GM18951 (cell line): ENCODE results near the gene SAMMSON.

Experiments
- POLR2A ChIP-seq: IDR thresholded peaks from 4 replicates; pipeline ENCODE4 v1.6.1; 2011; ENCODE audit warnings: mild to moderate bottlenecking; ENCODE audit not compliant: insufficient read length, insufficient read depth; ENCODE audit errors: extremely low read depth
- in situ Hi-C: fragments of 300-500 bp; cut with MboI; formaldehyde crosslinking; loops from one replicate; pipeline ENCODE4 v1.12.0; 2022; ENCODE audit warnings: low sequenced_read_pairs, mixed read lengths, inconsistent platforms; ENCODE audit not compliant: unreplicated experiment

Gene SAMMSON

DNA sequence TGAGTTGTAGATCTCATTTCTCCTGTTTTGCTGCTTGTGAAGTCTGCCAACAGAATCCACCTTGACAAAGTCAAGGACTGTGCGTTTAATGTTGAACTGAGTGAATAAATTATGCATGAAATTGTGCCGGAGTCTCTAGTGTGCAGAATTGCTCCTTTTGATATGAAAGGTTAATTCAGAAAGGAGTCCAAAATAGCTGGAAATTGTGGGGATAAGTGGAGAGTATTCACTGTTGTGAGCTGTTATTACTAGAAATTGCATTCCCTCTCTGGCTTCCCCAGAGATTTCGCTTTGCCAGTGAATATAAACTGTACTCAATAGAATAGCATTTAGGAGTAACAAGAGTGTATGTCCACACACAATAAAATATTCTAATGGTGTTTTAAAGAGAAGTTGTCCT is 43.1 kb downstream of the SAMMSON start:
- in situ Hi-C loops = no loop called here
- no peak for TF ChIP-seq POLR2A

DNA sequence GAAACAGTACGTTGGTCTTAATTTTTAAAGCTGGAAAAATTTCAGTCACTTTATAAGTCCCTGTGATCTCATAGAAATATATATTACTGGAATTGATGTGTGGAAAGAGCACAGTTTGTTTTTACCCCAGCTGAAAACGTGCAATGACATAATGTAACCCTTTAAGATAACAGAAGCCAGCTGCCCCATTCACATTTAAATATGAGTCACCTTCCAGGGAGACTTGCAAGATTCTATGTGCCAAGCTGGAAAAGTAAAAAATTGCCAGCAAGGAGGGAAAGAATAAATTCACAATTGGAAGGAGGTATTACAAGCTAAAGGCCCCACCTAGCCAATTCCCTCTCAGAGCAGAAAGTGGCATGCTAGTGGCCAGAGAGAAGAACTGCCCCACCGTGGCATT is 50.2 kb downstream of the SAMMSON start:
- TF ChIP-seq POLR2A = no peak
- in situ Hi-C loops = no loop called here

DNA sequence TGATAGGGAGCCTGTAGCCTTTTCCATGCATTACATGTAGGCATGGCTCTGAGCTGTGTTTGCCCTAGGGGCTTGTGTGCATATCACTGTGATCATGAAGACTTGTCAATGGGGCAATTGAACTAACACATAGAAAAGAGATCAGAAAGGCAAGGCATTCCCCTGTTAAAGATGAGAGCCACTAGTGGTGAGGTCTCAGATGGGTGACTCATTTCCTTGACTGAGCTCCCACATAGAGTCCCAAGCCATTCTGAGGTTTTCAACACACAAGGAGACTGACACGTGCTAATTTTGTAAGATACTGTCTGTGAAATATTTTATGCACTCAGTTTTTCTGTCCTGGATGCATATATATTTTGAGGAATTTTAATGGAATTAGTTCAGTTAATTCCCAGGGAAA is 53.8 kb downstream of the SAMMSON start:
- in situ Hi-C loops = no loop called here

DNA sequence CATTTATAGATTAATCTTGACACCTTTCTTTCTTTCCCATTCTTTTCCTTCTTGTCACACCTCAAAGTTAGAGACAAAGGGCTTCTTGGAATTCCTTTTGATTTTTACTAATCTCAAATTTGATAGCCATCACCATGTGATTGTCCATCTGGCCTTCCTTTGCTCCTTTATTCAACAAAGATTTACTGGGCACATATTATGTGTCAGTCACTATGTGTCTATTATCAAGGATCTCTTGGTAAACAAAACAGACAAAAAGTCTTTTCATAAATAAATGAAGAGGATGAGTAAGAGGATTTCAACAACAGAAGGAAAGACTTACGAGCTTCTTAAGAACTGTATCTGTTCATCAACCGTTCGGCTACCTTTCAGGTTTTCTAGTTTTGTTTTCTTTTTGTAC is 56.5 kb downstream of the SAMMSON start:
- TF ChIP-seq POLR2A = no peak

More for the DNA sequence above, 53.8 kb downstream of the SAMMSON start:
- TF ChIP-seq POLR2A = no peak

DNA sequence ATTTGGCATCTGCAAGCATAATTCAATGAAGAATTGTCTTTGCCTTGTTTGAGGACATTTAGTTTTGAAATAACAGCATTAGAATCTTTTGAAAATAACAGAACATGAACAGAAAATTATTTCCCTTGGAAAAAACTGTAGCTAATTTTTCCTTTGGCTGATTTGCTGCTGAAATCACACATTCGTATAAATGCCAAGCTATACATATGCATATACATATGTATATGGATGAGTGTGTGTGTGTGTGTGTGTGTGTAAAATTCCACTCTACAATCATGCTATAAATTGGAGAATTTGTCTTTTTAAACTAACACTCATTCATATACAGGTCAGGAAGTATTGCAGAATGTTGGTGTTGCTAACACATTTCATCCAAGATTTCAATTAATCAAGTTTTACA is 57.9 kb downstream of the SAMMSON start:
- in situ Hi-C loops = no loop called here

More for the DNA sequence above, 56.5 kb downstream of the SAMMSON start:
- in situ Hi-C loops = no loop called here

DNA sequence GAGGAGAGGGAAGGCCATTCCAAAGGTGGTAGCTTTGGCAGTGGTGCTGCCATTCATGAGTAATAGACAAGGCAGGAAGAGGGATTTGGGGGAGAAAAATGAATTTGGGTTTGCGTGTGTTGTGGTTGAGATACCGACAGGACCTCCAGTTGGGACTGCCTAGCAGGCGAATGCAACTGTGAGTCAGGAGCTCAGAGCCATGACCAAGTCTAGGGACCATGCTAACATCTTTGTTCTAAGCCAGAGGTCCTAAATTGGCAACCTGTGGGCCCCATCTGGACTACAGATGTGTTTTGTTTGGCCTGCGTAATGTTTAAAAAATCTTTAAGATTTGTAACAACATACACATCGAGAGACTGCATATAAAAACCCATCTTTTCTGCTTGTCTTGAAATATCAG is 61.6 kb downstream of the SAMMSON start:
- no peak for TF ChIP-seq POLR2A
- in situ Hi-C loops = no loop called here

More for the DNA sequence above, 57.9 kb downstream of the SAMMSON start:
- no peak for TF ChIP-seq POLR2A

DNA sequence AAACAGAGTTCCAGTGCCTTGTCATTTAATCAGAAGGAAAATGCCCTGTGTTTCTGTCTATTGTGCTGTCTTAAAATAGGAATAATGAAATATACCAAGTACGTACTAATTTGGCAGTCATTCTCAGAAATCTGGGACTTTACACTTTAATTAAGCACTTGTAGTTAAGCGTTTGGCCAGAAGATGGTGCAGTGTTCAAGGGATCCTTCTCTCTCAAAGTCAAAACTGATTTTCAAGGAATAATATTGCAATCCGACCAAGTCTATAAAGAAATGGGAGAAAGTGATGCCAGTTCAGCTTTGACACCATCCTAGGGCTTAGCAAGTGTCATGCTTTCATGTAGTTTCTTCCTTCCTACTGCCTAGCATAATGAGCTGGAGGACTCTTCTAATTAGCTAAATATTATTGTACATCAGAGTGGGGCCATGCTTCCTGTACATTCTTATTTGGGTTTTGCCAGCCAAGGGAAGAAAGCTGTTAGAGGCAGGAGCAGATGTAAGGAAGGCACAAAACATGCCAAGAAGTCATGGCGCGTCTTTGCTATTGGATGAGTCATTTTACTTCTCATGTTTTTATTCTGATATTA is 64.8 kb downstream of the SAMMSON start:
- TF ChIP-seq POLR2A = no peak
- in situ Hi-C loops = no loop called here

DNA sequence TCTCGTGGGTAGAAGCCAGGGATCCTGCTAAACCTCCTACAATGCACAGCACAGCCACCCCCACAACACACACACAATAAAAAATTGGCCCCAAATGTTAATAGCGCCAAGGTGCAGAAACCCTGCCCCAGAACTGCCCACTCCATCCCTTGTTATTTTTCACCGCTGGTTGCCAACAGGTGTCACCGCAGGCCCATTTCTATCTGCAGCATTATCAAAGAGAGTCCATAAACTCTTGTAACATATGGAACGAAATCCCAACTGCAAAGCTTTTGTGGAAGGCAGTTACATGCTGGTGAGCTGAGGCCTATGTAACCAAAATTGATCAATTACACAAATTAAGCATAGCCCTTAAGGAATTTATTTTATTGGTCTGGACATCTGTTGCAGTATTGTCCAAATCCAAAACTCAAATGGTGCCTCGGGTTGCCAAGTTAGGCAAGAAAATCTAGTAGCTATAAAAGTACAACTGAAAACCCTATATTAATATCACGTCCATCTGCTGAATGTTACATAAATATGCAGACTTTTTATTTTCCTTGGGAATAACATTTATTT is 66.2 kb downstream of the SAMMSON start:
- no peak for TF ChIP-seq POLR2A
- in situ Hi-C loops = no loop called here

DNA sequence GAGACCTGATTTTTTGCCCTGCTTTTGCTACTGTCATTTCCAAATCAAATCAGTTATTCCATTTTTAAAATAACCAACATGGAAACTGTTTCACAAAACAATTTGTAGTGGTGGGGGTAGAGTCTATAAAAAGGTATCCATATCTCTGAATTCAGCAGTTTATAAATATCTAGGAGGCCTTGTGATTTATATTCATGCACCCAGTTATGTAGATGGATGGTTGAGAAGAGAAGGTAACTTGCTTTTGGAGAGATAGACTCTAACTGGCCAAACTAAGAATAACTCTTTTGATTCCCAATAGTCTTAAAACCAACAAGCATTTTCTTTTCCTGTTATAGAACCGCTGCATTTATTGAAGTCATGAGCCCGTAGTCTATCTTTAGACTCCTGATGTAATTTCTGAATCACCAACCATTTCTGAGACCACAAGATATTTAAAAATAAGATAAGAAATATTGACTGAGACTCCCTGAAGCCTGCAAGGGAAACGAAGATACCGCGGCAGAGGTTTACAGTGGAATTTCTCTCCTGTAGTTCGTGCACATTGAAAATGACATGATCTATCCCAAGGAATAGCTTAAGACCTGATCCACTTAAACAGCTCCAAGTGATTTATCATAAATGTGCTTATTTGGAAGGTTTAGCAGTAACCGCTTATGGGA is 68.5 kb downstream of the SAMMSON start:
- no peak for TF ChIP-seq POLR2A
- in situ Hi-C loops = no loop called here

DNA sequence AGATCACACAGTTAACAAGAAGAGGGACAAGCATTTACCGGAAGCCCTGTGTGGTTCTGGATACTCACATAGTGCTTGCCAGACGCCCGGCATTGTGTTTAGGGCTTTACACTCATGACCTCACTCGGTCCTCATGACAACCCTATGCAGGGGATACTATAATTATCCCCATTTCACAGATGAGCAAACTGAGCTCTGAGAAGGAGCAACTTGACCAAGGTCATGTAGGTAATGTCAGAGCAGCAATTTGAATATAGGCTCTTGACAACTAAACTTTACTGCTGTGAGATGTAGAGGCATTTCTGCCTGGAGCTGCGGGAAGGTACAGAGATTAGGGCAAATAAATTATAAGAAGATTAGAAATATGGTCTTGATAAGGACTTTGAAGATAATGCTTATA is 70.0 kb downstream of the SAMMSON start:
- TF ChIP-seq POLR2A = no peak
- in situ Hi-C loops = no loop called here

DNA sequence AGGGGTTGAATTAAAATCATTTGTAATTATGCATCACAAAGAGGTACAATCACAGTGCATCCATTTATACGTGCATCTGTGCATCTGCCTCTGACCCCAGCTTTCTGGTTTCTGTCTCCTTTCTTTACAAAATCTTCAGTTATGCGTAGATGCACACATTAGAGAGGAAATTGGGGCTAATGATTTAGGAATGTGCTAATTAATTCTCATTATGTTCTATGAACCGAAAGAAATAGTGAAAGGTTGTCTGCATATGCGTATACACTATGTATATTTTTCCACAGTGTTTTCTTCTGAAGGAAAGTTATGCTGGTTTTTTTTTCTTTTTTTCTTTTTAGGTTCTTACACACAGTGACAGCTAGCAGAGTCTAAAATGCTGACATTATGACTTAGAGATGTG is 71.6 kb downstream of the SAMMSON start:
- TF ChIP-seq POLR2A = no peak
- in situ Hi-C loops = no loop called here

DNA sequence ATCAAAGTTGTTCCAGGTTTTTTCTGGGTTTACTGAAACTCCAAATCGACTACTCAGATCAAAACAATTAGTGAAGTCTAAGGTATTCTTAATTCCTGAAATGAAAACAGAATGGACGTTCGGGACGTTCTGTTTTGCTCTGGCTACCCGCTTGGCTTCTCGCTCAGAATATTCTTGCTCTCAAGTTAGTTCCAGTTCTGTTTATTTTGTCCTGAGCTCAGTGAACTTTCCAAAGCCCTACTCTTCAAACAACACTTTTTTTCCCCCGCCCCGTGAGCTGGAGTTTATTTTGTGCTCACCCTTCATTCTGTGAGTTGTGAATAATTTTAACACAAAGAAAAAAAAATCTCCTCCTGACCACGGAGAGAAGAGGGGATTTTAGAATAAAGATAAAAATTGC is 72.6 kb downstream of the SAMMSON start:
- TF ChIP-seq POLR2A = no peak
- in situ Hi-C loops = no loop called here

DNA sequence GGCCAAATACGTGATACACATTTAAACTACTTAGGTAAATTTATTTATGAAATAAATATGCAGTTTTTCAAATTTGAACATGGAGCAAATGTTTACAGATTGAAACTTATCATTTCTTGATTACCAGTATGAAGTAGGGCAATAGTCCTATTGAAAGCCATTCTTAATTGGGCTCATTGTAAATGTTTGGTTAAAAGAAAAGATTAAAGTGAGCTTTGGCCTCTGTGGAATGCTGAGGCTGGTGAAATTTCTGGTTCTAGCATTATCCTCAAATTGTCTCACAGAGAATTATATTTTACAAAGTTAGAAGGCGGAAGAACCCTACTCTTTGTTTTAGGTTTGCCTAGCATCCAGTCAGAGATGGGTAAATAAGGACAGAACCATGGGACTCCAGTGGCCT is 73.2 kb downstream of the SAMMSON start:
- in situ Hi-C loops = no loop called here
- no peak for TF ChIP-seq POLR2A

DNA sequence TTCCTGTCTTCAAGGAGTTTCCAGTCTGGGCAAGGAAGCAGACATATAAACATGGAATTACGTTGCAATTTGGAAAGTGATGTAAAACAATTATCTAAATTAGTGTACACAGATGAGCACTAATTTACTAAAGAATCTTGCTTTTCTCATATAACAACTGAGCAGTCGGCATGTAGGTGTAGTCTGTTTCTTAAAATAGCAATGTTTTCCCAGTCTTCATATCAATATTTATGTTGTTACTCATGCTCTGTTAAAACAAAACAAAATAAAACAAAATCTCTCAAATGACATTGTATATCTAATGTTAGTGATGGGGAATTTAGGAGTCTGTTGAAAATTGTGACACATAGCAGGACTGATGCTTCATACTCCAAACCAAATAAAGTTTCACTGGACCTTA is 75.6 kb downstream of the SAMMSON start:
- no peak for TF ChIP-seq POLR2A
- in situ Hi-C loops = no loop called here
